GM11168 (cell line): ENCODE measurements around the gene TPCN2.
"Not testable (repeated sequence)": the region's sequence is repeated elsewhere in the genome, so short reads cannot be mapped to it uniquely, and the experiment has no call there.

ENCODE experiments used
- in situ Hi-C: fragments of 300-500 bp; cut with MboI; formaldehyde crosslinking; loops from one replicate; pipeline ENCODE4 v1.12.0; 2022; ENCODE audit warnings: low sequenced_read_pairs; ENCODE audit not compliant: unreplicated experiment

Gene TPCN2

DNA sequence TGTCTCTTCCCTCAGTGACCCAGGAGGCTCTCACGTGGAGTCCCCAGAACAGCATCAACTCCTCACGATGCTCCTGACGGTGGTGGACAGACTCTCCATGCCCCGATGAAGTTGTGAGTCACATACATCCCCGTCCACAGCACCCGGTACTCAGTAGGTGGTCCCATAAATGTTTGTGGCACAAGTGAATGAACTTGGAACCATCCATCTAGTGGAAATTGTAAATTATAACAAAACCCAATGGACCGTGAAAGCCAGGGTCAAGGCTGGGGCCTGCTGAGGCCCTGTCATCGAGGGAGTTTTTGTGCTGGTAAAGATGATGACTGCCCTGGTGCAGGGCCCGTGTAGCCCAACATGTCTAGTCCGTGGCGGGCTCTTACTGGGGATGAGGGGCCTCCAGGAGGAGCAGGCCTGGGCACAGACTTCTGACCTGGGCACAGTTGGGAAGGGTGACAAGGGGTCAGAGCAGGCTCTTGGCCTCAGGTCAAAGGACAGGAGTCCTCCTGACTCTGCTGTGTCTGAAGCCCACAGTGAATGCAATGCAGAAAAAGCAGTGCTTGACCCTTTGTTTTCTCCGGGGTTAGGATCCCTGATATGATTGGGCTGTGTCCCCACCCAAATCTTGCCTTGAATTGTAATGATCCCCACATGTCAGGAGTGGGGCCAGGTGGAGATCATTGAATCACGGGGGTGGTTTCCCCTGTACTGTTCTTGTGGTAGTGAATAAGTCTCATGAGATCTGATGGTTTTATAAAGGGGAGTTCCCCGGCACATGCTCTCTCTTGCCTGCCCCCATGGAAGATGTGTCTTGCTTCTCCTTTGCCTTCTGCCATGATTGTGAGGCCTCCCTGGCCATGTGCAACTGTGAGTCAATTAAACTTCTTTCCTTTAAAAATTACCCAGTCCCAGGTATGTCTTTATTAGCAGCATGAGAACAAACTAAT is 87.0 kb downstream of the TPCN2 start:
- in situ Hi-C loops: no loop called here

DNA sequence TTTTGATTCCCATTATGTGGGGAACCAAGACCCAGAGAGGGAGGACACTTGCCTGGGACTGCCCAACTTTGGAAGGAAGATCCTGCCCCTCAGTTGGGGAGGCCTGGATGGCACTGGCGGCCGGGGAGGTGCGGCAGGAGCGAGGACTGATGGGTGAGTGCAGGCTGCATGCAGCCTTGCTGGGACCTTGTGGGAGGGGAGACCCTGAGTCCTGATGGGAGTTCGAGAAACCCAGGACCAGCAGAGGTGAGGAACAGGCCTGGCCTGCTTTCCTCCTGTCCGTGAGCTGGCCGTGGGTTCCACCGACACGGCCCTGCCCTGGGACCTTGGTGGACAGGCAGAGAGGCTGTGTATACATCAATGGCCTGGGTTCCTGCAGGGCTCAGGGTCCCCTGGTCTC is 87.7 kb downstream of the TPCN2 start:
- in situ Hi-C loops: no loop called here

DNA sequence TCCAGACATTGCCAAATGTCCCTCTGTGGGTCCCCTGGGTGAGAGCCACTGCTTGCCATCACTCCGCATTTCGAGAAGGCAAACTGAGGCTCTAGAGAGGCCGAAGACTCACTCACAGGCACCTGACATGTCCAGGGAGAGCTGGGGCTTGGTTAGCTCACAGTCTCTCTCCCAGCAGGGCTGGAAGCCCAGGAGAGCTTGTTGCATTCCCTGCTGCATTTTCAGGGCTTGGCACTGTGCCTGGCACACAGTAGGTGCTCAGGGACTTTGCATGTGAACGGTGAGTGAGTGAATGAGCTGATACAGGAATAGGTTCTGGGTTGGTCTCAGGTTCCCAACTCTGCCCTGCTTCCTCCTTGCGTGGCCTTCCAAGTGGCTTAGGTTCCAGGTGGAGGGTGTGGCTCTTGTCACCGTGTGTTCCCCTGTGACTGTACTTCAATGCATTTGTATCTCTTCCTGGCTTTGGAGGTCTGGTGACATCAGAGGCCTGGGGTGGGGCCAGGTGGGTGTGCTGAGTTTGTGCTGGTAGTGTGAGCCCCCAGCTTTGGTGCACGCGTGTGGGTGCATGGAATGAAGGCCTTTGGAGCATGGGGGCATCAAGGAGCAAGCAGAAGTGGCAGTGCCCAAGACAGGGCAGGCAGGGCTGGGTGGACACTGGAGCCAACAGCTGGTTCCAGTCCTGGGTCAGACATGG is 88.6 kb downstream of the TPCN2 start:
- in situ Hi-C loops: no loop called here

DNA sequence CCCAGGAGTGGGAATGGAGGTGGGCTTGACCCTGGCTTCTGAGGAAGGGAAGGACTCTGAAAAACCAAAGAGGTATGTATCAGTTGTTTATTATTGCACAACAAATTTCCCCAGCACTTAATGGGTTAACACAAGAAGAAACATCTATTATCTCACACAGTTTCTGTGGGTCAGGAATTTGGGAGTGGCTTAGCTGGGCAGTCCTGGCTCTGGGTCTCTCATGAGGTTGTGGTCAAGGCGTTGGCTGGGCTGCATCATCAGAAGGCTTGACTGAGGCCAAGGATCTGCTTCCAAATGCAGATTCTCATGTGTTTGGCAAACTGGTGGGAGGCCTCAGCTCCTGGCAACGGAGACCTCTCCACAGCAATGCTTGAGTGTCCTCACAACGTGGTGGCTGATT is 89.5 kb downstream of the TPCN2 start:
- in situ Hi-C loops: no loop called here

DNA sequence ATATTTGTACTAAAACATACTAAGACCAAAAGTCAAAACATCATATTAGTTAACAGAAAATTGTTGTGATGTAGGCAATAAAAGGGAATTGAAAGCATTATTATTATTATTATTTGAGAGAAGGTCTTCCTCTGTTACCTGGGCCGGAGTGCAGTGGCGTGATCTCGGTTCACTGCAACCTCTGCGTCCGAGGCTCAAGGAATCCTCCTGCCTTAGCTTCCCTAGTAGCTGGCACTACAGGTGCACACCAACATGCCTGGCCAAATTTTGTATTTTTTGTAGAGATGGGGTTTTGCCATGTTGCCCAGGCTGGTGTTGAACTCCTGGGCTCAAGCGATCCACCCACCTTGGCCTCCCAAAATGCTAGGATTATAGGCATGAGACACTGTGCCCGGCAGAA is 91.4 kb downstream of the TPCN2 start:
- in situ Hi-C loops: not testable (repeated sequence)

DNA sequence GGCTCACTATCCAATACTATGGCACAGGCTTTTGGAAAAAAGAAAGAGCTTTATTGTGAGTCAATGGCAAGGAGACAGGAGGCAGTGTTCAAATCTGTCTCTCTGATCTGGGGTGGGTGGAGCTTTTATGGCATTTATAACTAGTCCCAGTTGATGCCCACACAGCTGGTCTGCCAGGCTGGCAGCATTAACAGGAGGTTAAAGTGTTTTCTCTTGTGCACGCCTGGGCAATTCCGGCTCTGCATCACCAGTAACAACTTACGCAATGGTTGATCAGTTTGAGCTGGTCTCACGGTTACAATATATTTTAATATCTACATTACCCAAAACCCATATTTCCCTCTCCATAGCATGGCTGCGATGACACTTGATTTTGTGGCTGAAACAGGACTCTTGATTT is 91.9 kb downstream of the TPCN2 start:
- in situ Hi-C loops: no loop called here

DNA sequence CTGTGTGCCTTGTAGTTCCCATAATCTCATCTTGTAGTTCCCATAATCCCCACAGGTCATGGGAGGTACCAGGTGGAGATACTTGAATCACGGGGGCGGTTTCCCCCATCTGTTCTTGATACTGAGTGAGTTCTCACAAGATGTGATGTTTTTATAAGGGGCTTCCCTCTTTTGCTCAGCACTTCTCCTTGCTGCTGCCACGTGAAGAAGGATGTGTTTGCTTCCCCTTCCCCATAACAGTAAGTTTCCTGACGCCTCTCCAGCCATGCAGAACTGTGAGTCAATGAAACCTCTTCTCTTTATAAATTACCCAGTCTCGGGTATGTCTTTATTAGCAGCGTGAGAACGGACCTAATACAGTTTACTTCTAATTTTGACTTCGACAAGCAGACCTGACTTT is 93.0 kb downstream of the TPCN2 start:
- in situ Hi-C loops: no loop called here

DNA sequence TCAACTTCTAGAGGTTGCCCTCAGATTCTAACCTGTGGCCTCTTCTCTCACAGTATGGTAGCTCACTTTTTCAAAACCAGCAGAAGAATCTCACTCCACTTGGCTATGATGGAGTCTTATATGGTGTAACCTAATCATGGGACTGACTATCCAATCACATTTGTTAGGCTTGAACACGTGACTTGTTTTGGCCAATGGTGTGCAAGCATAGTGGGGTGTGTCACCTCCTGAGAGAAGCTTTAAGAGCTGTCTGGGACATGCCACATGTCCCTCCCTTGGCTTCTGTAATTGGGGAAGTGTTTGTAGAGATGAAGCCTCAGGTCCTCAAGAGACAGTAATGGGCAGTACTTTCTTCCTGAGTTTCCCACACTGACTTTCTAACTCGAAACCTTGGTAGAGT is 94.2 kb downstream of the TPCN2 start:
- in situ Hi-C loops: no loop called here

DNA sequence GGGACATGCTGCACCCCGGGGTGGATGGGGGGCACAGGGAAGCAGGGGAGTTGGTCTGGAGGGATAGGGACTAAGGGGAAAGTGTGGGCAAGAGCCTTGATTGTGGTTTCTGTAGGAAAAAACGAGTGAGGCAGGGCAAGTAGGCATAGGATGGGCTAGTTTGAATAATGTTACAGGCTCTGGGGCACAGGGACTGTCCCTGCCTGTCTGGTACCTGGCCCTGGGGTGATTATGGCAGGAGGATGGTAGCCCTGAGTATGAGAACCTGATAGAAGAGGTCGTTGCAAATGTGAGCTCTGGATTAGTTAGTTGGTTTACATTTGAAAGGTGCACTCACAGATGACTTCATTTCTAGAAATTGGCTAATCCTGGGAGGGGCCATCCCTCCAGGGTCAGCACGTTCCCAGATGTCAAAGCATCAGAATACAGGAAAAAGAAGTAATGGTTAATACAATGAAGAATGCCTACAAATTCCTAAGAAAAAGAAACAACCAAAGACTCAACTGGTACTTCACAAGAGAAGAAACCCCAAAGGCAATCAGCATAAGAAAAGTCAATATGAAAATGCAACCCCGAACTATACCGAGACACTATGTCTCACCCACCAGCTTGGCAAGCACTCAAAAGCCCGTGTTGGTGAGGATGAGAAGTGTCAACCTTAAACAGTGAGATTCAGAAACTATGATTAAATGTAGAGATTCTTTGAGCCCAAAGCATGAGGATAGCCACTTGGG is 95.8 kb downstream of the TPCN2 start:
- in situ Hi-C loops: no loop called here

DNA sequence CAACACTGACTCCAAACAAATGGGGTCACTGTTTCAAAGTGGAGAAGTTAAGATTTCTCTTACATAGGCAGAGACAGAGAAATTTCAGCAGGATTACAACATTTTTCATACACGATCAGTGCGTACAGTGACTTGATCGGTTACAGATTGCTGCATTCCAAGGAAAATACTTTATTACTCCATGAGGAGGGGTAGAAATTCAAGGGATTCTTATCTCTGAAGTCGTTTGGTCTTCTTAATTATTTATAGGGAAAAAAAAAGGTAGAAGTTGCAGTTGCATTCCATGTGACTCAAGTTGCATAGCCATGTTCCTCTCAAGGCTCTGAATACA is 96.3 kb downstream of the TPCN2 start:
- in situ Hi-C loops: no loop called here

DNA sequence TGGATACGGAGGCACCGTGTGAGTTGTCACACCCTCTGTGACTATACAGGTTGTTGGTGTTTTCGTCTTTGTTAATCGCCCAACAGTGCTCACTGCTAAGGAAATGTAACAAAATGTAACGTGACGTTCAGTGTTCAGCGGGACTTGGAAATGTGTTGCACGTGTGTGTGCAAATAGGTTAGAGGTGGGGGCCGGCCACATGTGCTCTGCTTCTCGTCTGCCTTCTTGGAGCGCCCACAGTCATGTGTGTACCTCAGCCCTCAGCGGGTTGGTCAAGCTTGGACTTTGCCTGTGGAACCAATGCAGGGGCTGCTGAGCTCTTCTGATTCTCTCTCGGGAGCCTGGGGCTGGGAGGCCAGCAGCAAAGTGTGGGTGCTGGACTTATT is 99.6 kb downstream of the TPCN2 start:
- in situ Hi-C loops: no loop called here

DNA sequence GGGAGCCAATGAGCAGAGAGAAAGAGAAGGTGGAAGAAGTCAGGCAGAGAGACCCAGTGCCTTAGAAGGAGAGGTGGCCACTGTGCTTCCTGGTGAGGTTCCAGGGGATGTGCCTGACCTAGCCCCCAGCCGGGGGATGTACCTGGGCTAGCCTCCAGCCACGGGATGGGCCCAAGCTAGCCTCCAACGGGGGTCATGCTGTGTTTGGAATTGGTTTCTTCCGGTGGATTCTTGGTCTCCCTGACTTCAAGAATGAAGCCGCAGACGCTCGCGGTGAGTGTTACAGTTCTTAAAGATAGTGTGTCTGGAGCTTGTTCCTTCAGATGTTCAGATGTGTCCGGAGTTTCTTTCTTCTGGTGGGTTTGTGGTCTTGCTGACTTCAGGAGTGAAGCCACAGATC is 100.1 kb downstream of the TPCN2 start:
- in situ Hi-C loops: no loop called here

DNA sequence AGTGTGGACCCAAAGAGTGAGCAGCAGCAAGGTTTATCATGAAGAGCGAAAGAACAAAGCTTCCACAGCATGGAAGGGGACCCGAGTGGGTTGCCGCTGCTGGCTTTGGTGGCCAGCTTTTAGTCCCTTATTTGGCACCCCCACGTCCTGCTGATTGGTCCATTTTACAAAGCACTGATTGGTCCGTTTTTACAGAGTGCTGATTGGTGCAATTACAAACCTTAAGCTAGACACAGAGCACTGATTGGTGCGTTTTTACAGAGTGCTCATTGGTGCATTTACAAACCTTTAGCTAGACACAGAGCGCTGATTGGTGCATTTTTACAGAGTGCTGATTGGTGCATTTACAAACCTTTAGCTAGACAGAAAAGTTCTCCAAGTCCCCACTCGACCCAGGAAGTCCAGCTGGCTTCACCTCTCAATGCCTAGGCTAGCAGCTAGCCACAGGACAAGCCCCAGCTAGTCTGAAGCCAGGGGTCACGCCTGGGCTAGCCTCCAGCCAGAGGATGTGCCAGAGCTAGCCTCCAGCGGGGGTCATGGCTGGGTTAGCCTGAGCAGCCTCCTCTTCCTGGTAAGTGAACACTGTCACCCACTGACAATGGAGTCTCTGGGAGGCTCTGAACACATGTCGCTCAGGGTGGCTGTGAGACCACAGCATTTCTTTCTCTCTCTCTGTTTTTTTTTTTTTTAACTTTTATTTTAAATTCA is 100.8 kb downstream of the TPCN2 start:
- in situ Hi-C loops: not testable (repeated sequence)

DNA sequence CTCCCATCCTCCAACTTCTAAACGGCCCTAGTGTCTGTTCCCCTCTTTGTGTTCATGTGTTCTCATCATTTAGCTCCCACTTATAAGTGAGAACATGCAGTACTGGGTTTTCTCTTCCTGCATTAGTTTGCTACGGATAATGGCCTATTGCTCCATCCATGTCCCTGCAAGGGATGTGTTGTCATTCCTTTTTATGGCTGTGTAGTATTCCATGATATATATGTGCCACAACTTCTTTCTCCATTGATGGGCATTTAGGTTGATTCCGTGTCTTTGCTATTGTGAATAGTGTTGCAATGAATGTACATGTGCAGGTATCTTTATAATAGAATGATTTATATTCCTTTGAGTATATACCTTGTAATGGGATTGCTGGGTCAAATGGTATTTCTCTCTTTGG is 101.4 kb downstream of the TPCN2 start:
- in situ Hi-C loops: no loop called here

DNA sequence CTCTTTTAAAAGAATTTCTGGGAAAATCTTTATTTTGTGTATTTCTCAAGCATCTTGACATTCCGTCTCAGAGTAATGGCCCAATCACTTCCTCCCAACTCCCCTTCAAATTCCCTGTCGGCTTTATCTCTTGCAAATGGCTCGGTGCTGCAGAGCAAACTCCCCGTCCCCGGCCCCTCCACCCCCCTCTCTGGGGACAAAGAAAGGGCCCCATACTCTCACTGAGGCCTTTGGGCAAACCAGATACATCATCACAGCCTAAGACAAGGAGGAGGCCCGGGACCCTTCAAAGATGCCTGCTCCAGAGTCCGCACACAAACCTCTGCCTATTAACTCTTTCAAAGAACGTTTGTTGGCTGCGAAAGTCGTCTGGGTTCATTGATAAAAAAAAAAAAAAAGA is 103.1 kb downstream of the TPCN2 start:
- in situ Hi-C loops: no loop called here

DNA sequence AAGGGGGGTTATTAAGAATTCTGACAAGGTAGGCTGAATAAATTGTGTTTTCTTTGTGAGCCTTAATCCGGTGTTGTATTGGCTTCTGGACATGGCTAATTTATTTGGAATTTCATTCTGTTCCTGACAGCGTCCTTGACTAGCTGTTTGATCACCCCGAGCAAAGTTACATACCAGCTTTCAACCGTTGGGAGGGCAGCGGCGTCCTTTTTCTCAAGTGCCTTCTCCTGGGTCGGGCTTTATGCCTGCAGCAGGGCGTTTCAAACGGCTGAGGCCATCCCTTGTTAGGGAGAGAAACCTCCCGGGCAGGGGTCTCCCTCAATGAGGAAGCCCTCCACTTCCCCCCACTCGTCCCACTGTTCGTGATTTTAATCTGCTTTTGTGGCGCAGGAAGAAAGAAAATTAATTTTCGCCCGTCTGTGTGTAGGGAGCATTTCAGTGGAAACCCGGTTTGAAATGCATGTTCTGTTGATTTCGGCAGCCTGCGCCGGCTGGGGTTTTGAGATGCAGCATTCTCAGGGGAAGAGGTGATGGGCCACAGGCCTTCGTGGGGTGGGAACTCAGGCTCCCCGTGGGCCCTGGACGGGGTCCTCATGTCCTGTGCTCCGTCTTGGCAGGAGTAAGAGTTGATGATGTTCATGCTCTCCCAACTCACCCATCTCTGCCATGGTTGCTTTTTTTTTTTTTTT is 104.1 kb downstream of the TPCN2 start:
- in situ Hi-C loops: no loop called here

DNA sequence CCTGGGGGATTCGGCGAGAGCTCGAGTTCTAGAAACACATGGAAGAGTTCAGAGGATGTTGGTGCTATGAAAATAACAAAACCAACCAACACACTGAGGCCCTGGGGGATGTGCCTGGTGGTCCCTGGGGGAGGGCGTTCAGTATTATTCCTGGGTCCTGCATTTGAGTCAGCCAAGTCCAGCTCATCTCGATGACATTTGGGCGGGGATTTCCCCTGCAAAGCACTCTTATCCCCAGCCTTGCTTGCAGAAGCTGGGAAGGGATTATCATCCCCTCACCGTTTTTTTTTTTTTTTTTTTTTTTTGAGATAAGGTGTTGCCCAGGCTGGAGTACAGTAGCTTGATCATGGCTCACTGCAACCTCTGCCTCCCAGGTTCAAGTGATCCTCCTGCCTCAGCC is 104.9 kb downstream of the TPCN2 start:
- in situ Hi-C loops: no loop called here

DNA sequence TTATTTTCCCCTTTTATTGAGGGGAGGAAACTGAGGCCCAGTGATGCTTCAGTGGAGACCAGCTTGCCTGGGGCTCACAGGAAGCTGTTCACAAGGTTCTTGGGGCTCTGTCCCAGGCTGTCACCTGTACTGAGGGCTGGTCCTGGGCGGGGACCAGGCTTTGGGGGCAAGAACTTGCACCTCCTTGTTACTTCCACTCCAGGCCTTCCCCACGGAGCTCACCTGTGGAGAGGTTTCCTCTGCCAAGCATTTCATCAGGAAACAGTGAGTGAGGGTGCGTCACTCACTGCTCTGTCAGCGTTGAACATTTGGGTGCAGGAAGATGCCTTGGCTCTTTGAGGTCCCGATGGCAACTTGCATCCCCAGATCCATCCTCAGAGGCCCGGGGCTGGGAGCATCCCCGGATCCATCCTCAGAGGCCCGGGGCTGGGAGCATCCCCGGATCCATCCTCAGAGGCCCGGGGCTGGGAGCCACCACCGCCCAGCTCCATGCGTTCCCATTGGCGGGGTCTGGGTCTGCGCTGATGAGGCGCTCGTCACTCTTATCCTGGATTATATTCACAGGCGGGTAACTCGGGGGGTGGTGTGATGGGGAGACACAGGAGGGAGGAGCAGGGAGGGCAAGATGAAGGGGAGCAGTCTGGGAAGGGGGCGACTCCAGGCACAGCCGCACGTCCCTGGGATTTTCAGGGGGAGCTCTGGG is 105.6 kb downstream of the TPCN2 start:
- in situ Hi-C loops: no loop called here

DNA sequence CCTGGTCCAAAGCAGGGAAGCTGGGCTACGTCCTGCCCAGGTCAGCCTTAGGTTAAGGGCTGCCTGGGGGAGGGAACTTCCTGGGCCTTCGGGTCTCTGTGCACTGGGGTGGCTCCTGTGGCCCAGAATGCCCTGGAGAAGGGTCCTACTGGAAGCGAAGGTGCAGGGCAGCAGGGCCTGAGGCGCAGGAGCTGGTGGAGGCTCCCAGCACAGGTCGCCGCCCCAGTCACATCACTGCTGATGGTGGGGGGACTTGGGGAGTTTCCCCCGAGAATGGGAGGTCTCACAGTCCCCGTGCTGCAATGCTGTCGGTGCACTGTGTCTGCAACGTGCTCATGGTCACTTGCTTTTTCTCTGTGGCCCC is 106.2 kb downstream of the TPCN2 start:
- in situ Hi-C loops: no loop called here
